Measurements from ENCODE around the gene IGSF21. TPM values are rescaled to one million over a fixed set of nuclear protein-coding genes. Genes with fewer than 3 reads are reported as not detected.

Gene IGSF21
- total and polyA plus RNA-seq, 9 donors, result 0.04 to 0.48 (median 0.21) TPM; not detected in 1

DNA sequence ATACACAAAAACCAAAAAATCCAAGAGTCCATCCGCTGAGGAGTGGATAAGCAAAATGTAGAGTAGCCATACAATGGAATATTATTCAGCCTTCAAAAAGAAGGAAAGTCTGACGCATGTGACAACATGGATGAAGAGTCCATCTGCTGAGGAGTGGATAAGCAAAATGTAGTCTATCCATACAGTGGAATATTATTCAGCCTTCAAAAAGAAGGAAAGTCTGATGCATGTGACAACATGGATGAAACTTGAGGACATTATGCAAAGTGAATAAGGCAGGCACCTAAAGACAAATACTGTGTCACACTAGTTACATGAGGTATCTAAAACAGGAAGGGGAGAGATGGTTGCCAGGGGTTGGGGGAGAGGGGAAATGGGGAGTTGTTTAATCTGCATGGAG lies 14.0 kb upstream of the IGSF21 start:
- Histone ChIP-seq H3K36me3 (ENCODE audit: control insufficient read depth, insufficient read depth, low read length) (no peaks in the 10 kb centered on the region), H3K27ac (ENCODE audit: low read length) (no peak overlapping the region), H3K9me3 (replicated peaks; ENCODE audit: control insufficient read depth, low read depth, low read length) (no peaks in the 10 kb centered on the region), H3K4me1 (ENCODE audit: control insufficient read depth, insufficient read depth, low read length) (no peaks in the 10 kb centered on the region), H3K27me3 (ENCODE audit: control insufficient read depth, insufficient read depth, low read length) (peaks cover 18% of the 10 kb centered on the region), H3K4me3 (ENCODE audit: low read length) (no peak overlapping the region)
- no CpG with 5 or more reads among the region's 2 CpGs for WGBS (ENCODE audit: insufficient coverage)
- DNase-seq, result no peak

DNA sequence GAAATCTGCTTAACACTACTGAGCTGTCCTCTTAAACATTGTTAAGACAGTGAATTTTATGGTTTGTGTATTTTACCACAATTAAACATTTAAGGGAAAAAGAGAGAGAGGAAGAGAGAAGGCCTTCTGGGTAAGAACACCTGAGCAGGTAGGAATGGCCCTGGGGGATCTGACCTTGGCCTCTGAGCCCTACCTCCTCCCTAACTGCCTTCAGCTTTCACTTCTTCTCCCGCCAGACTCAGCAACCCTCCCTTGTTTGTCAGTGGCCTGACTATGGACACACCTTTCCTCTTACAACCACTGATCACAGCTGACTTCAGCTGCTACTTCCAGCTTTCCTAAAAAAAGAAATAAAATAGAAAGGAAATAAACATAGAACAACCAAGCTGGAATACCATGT lies 13.5 kb upstream of the IGSF21 start:
- Histone ChIP-seq H3K4me1 (ENCODE audit: control insufficient read depth, insufficient read depth, low read length) (no peaks in the 10 kb centered on the region), H3K27me3 (ENCODE audit: control insufficient read depth, insufficient read depth, low read length) (peaks cover 21% of the 10 kb centered on the region), H3K9me3 (replicated peaks; ENCODE audit: control insufficient read depth, low read depth, low read length) (no peaks in the 10 kb centered on the region), H3K36me3 (ENCODE audit: control insufficient read depth, insufficient read depth, low read length) (no peaks in the 10 kb centered on the region), H3K27ac (ENCODE audit: low read length) (no peak overlapping the region), H3K4me3 (ENCODE audit: low read length) (no peak overlapping the region)
- no CpG with 5 or more reads among the region's 1 CpG for WGBS (ENCODE audit: insufficient coverage)
- no peak for DNase-seq

DNA sequence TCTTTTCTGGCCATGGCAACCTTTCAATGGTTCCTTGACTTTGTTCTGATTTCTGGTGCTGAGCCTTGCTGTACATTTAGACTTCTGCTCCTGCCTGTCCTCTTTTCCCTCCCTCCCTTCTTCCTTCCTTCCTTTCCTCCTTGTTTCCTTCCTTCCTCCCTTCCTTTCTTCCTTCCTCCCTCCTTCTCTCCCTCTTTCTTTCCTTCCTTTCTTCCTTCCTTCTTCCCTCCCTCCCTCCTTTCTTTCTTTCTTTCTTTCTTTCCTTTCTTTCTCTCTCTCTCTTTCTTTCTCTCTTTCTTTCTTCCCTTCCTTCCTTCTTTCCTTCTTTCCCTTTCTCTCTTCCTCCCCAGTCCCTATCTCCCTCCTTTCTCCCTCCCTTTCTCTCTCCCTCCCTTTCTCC lies 10.4 kb upstream of the IGSF21 start:
- no peaks in the 10 kb centered on the region for H3K36me3 ChIP-seq (ENCODE audit: control insufficient read depth, insufficient read depth, low read length)
- H3K4me1 ChIP-seq (ENCODE audit: control insufficient read depth, insufficient read depth, low read length), result no peaks in the 10 kb centered on the region
- peaks cover 25% of the 10 kb centered on the region for H3K27me3 ChIP-seq (ENCODE audit: control insufficient read depth, insufficient read depth, low read length)
- H3K9me3 ChIP-seq (replicated peaks; ENCODE audit: control insufficient read depth, low read depth, low read length), result no peaks in the 10 kb centered on the region
- H3K4me3 ChIP-seq (ENCODE audit: low read length), result no peak overlapping the region
- no peak for DNase-seq
- no peak overlapping the region for H3K27ac ChIP-seq (ENCODE audit: low read length)

DNA sequence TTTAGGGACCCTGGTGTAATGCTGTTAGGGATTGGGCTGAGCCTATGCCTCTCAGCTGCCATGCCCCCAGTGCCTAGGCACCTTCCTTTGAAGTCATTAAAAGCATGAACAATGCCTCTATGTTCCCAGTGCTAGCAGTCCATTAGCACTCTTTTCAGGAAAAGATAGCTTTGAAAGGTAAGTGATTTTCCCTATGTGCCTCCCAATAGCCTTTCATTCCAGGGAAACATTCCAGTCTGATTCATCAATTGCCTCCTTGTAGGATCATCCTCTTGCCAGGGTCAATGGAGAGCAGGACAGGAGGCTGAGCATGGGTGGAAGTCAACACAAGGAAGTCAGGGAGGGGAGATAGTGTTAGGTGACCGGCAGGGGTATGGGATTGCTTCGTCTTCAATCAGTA lies 8.6 kb upstream of the IGSF21 start:
- no peaks in the 10 kb centered on the region for H3K4me1 ChIP-seq (ENCODE audit: control insufficient read depth, insufficient read depth, low read length)
- no peaks in the 10 kb centered on the region for H3K9me3 ChIP-seq (replicated peaks; ENCODE audit: control insufficient read depth, low read depth, low read length)
- H3K27me3 ChIP-seq (ENCODE audit: control insufficient read depth, insufficient read depth, low read length), result peaks cover 27% of the 10 kb centered on the region
- H3K27ac ChIP-seq (ENCODE audit: low read length), result no peak overlapping the region
- H3K4me3 ChIP-seq (ENCODE audit: low read length), result no peak overlapping the region
- DNase-seq, result no peak
- 46% methylated on average over 2 of the region's 2 CpGs for WGBS (ENCODE audit: insufficient coverage)
- no peaks in the 10 kb centered on the region for H3K36me3 ChIP-seq (ENCODE audit: control insufficient read depth, insufficient read depth, low read length)

DNA sequence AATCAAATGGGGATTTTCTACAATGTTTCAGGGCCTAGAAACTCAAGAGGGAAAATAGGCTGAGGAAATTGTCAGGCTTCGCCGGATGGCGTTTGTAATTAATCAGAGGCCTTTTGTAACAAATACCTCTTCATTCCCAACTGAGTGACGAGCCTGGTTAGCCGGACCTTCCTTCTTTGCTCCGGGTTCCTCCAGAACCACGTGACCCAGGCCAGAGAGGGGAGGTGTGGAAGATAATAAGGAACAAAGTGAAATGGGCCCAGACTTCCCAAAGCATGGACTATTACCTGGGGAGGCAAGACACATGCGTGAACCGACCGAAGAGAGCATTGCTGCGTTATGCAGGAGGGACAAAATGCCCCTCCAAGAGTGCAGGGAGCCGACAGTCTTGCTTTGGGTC lies 7.5 kb upstream of the IGSF21 start:
- H3K4me3 ChIP-seq (ENCODE audit: low read length), result no peak overlapping the region
- no peaks in the 10 kb centered on the region for H3K36me3 ChIP-seq (ENCODE audit: control insufficient read depth, insufficient read depth, low read length)
- 74% methylated on average over 3 of the region's 12 CpGs for WGBS (ENCODE audit: insufficient coverage)
- DNase-seq, result no peak
- no peaks in the 10 kb centered on the region for H3K4me1 ChIP-seq (ENCODE audit: control insufficient read depth, insufficient read depth, low read length)
- no peaks in the 10 kb centered on the region for H3K9me3 ChIP-seq (replicated peaks; ENCODE audit: control insufficient read depth, low read depth, low read length)
- no peak overlapping the region for H3K27ac ChIP-seq (ENCODE audit: low read length)
- peaks cover 34% of the 10 kb centered on the region for H3K27me3 ChIP-seq (ENCODE audit: control insufficient read depth, insufficient read depth, low read length)

DNA sequence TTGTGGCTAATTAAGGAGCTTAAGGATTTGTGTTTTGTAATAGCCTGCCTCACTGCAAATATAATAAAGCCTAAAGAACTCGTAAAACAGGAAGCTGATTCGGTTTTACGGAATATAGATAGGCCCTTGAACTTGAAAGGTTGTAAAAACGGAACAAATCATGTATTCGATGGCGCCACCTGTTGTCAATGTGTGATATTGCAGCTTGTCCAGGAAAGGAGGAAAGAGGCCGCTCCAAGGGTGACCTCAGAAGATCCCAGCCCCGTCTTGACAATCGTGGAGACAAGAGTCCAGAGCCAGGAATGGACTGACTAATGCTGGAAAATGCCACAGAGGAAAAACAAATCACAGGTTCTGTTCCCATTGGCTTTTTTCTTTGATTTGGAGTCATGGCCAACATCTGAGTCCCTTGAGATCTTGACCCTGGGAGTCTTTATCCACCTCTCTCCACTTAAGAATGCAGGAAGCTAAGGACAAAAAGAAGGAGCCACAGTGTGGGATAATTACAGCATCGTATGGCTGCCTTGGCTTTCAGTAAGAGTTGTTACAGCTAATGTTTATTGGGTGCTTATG lies 7.0 kb upstream of the IGSF21 start:
- WGBS (ENCODE audit: insufficient coverage), result 0% methylated on average over 9 of the region's 10 CpGs
- H3K36me3 ChIP-seq (ENCODE audit: control insufficient read depth, insufficient read depth, low read length), result no peaks in the 10 kb centered on the region
- DNase-seq, result peak; percentile 77
- H3K9me3 ChIP-seq (replicated peaks; ENCODE audit: control insufficient read depth, low read depth, low read length), result no peaks in the 10 kb centered on the region
- no peak overlapping the region for H3K27ac ChIP-seq (ENCODE audit: low read length)
- H3K4me1 ChIP-seq (ENCODE audit: control insufficient read depth, insufficient read depth, low read length), result no peaks in the 10 kb centered on the region
- H3K27me3 ChIP-seq (ENCODE audit: control insufficient read depth, insufficient read depth, low read length), result peaks cover 37% of the 10 kb centered on the region
- no peak overlapping the region for H3K4me3 ChIP-seq (ENCODE audit: low read length)

DNA sequence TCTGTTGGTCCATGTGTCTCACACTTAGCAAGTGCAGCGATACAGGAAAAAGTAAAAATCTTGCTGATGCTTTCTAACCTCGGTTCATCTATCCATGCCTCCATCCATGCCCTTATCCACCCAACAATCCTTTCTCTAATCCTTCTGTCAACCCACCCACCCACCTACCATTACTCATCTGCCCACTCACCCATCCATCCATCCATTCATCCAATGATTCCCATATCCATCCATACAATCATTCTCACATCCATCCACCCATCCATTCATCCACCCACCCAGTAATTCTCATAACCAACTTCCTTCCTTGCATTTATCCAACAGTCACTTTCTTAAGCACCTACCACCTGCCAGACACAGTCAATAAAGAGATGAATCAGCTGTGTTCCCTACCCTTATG lies 6.1 kb upstream of the IGSF21 start:
- no peaks in the 10 kb centered on the region for H3K36me3 ChIP-seq (ENCODE audit: control insufficient read depth, insufficient read depth, low read length)
- H3K4me3 ChIP-seq (ENCODE audit: low read length), result no peak overlapping the region
- peaks cover 45% of the 10 kb centered on the region for H3K27me3 ChIP-seq (ENCODE audit: control insufficient read depth, insufficient read depth, low read length)
- WGBS (ENCODE audit: insufficient coverage), result 87% methylated on average over 2 of the region's 2 CpGs
- no peaks in the 10 kb centered on the region for H3K4me1 ChIP-seq (ENCODE audit: control insufficient read depth, insufficient read depth, low read length)
- H3K9me3 ChIP-seq (replicated peaks; ENCODE audit: control insufficient read depth, low read depth, low read length), result no peaks in the 10 kb centered on the region
- no peak overlapping the region for H3K27ac ChIP-seq (ENCODE audit: low read length)
- no peak for DNase-seq

DNA sequence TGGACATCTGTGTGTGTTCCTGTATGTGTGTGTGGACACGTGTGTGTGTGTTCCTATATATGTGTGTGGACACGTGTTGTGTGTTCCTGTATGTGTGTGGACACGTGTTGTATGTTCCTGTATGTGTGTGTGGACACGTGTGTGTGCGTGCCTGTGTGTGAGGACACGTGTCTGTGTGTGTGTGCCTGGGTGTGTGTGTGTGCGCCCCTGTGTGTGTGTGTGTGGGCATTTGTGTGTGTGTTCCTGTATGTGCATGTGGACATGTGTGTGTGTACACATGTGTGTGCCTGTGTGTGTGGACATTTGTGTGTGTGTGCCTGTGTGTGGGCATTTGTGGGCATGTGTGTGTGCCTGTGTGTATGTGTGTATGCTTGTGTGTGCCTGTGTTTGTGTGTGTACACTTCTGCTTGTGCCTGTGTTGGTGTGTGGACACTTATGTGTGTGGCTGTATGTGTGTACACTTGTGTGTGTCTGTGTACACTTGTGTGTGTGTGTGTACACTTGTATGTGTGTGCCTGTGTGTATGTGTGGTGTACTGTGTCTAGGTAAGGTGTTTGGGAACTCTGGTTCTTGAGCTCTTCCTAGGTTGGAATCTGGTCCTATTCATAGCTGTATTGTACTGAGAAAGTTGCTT lies 3.7 kb upstream of the IGSF21 start:
- H3K4me3 ChIP-seq (ENCODE audit: low read length), result no peak overlapping the region
- H3K9me3 ChIP-seq (replicated peaks; ENCODE audit: control insufficient read depth, low read depth, low read length), result no peaks in the 10 kb centered on the region
- peaks cover 53% of the 10 kb centered on the region for H3K27me3 ChIP-seq (ENCODE audit: control insufficient read depth, insufficient read depth, low read length)
- 92% methylated on average over 7 of the region's 7 CpGs for WGBS (ENCODE audit: insufficient coverage)
- no peak overlapping the region for H3K27ac ChIP-seq (ENCODE audit: low read length)
- no peak for DNase-seq
- no peaks in the 10 kb centered on the region for H3K36me3 ChIP-seq (ENCODE audit: control insufficient read depth, insufficient read depth, low read length)
- H3K4me1 ChIP-seq (ENCODE audit: control insufficient read depth, insufficient read depth, low read length), result peaks cover 3% of the 10 kb centered on the region

DNA sequence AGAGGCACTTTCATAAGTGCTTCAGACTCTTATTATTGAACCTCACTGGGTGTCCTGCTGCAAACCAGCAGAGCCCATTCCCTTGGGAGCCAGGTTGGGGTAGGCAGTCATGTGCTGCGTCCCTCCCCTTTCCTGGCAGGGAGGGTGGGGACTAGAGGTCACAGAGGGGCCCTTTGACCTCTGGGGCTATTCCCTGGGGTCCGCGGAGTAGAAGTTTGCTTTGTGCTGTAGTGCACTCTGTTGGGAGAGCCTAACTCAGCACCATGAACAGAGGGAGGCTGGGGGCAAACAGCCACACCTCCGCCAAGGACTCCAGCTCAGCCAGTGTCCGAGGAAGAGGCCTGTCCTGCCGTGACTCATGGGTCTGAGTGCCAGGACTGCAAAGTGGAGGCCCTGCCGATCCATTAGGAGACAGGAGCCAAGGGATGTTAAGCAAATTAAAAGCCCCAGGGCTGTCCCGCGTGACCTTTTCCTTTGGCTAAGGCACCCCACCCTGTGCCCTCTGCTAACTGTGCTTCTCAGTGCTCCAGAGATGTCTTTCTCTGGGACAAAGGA lies 3.0 kb upstream of the IGSF21 start:
- Histone ChIP-seq H3K36me3 (ENCODE audit: control insufficient read depth, insufficient read depth, low read length) (no peaks in the 10 kb centered on the region), H3K4me3 (ENCODE audit: low read length) (no peak overlapping the region), H3K4me1 (ENCODE audit: control insufficient read depth, insufficient read depth, low read length) (peaks cover 4% of the 10 kb centered on the region), H3K27me3 (ENCODE audit: control insufficient read depth, insufficient read depth, low read length) (peaks cover 57% of the 10 kb centered on the region), H3K9me3 (replicated peaks; ENCODE audit: control insufficient read depth, low read depth, low read length) (no peaks in the 10 kb centered on the region), H3K27ac (ENCODE audit: low read length) (no peak overlapping the region)
- WGBS (ENCODE audit: insufficient coverage), result 34% methylated on average over 7 of the region's 9 CpGs
- DNase-seq, result no peak

DNA sequence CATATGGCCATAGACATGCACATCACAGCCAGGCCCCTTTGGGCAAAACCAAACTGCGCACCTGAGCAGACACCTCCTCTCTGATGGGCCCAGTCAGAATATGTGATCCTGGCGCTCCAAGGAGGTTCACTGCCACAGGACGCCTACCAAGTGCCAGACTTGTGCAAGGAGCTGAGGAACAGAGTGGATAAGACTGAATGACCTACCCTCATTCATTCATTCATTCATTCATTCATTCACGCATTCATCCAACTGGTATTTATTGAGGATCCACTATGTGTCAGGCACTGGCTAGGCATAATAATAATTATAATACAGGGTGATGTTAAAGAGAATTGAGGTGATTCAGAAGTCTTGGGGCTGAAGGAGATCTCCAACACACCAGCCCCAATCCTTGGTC lies 2.4 kb upstream of the IGSF21 start:
- Histone ChIP-seq H3K27me3 (ENCODE audit: control insufficient read depth, insufficient read depth, low read length) (peaks cover 58% of the 10 kb centered on the region), H3K4me3 (ENCODE audit: low read length) (no peak overlapping the region), H3K4me1 (ENCODE audit: control insufficient read depth, insufficient read depth, low read length) (peaks cover 9% of the 10 kb centered on the region), H3K36me3 (ENCODE audit: control insufficient read depth, insufficient read depth, low read length) (no peaks in the 10 kb centered on the region), H3K9me3 (replicated peaks; ENCODE audit: control insufficient read depth, low read depth, low read length) (no peaks in the 10 kb centered on the region), H3K27ac (ENCODE audit: low read length) (no peak overlapping the region)
- 94% methylated on average over 3 of the region's 4 CpGs for WGBS (ENCODE audit: insufficient coverage)
- no peak for DNase-seq
